ENCODE measurements around the gene METTL25.

DNA sequence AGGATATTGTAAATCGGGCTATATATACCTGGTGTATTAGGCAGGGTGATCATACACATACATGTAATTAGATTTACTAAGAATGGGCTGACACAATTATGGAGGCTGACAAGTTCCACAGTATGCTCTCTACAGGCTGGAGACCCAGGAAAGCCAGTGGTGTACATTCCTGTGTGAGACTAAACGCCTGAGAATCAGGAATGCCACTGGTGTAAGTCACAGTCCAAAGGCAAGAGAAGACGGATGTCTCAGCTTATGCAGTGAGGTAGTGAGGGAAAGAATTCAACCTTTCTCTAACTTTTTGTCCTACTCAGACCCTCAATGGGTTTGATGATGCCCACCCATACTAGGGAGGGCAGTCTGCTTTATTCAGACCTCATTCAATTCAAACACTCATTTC, 57.1 kb downstream of the METTL25 start:
- no peak for TF ChIP-seq EZH2phosphoT487 (IDR thresholded peaks at IDR 0.05; ENCODE audit: borderline replicate concordance, low read depth, low read length)
- TF ChIP-seq, protein P1, sequence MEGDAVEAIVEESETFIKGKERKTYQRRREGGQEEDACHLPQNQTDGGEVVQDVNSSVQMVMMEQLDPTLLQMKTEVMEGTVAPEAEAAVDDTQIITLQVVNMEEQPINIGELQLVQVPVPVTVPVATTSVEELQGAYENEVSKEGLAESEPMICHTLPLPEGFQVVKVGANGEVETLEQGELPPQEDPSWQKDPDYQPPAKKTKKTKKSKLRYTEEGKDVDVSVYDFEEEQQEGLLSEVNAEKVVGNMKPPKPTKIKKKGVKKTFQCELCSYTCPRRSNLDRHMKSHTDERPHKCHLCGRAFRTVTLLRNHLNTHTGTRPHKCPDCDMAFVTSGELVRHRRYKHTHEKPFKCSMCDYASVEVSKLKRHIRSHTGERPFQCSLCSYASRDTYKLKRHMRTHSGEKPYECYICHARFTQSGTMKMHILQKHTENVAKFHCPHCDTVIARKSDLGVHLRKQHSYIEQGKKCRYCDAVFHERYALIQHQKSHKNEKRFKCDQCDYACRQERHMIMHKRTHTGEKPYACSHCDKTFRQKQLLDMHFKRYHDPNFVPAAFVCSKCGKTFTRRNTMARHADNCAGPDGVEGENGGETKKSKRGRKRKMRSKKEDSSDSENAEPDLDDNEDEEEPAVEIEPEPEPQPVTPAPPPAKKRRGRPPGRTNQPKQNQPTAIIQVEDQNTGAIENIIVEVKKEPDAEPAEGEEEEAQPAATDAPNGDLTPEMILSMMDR (conservative IDR thresholded peaks at IDR 0.05; ENCODE audit: low read length): no peak
